Measurements from ENCODE around the gene TMEM95. TPM values are rescaled to one million over a fixed set of nuclear protein-coding genes. Genes with fewer than 3 reads are reported as not detected.

Gene TMEM95
- total and polyA plus RNA-seq, 2 donors from 2014 or later: not detected

GRCh38 chr17:7314719-7315569 lies 40.0 kb upstream of the TMEM95 start, which contains the start of gene GPS2:
Gene GPS2, minus strand, starts transcription at chr17:7315360. Its CDS starts 308 bp downstream, at chr17:7315052.
- peak within 1 kb of the TSS; percentile 39 to 95 (median 85) for H3K9ac ChIP-seq (ENCODE audit: low read length in 3 of 3)
- intact Hi-C loops (cut with DNase I): no loop called here
- peaks cover 0 to 34% (median 15%) of the 10 kb centered on the region in 3 donors for H3K4me1 ChIP-seq (ENCODE audit: control insufficient read depth in 2 of 3, insufficient read depth in 2 of 3, low read depth in 1 of 3, low read length in 3 of 3)
- H3K27me3 ChIP-seq (ENCODE audit: control insufficient read depth, insufficient read depth, low read length): no peaks in the 10 kb centered on the region
- no peaks in the 10 kb centered on the region for H3K9me3 ChIP-seq (ENCODE audit: control insufficient read depth in 2 of 3, insufficient read depth in 1 of 3, low read length in 3 of 3)
- DNase-seq (peak; percentile 92 to 98 (median 94)), FAIRE-seq (no peak)
- peaks cover 14 to 52% (median 44%) of the 10 kb centered on the region in 3 donors for H3K36me3 ChIP-seq (ENCODE audit: control insufficient read depth in 2 of 3, insufficient read depth in 3 of 3, low read length in 3 of 3)
- no peak for TF ChIP-seq CTCF (IDR thresholded peaks at IDR 0.05; ENCODE audit: borderline replicate concordance, extremely low read depth, insufficient read depth)
- H3K4me3 ChIP-seq (ENCODE audit: low read length in 3 of 3): peak within 1 kb of the TSS; percentile 59 to 93 (median 79)
- peak within 1 kb of the TSS; percentile 90 to 92 for H3K27ac ChIP-seq (ENCODE audit: low read depth in 2 of 2, low read length in 2 of 2)

- FAIRE-seq (no peak), DNase-seq (peak in 1 of 5 donors; percentile 65)
- no peaks in the 10 kb centered on the region for H3K9me3 ChIP-seq (ENCODE audit: control insufficient read depth in 2 of 3, insufficient read depth in 1 of 3, low read length in 3 of 3)
- H3K36me3 ChIP-seq (ENCODE audit: control insufficient read depth in 2 of 3, insufficient read depth in 3 of 3, low read length in 3 of 3): peaks cover 14 to 47% (median 41%) of the 10 kb centered on the region in 3 donors
- peak overlapping the region; percentile 90 to 92 for H3K27ac ChIP-seq (ENCODE audit: low read depth in 2 of 2, low read length in 2 of 2)
- no peak for TF ChIP-seq CTCF (IDR thresholded peaks at IDR 0.05; ENCODE audit: borderline replicate concordance, extremely low read depth, insufficient read depth)
- peak overlapping the region; percentile 39 to 95 (median 55) for H3K9ac ChIP-seq (ENCODE audit: low read length in 3 of 3)
- H3K27me3 ChIP-seq (ENCODE audit: control insufficient read depth, insufficient read depth, low read length): no peaks in the 10 kb centered on the region
- peak overlapping the region; percentile 50 to 93 (median 61) for H3K4me3 ChIP-seq (ENCODE audit: low read length in 3 of 3)
- intact Hi-C loops (cut with DNase I): no loop called here
- peaks cover 0 to 34% (median 15%) of the 10 kb centered on the region in 3 donors for H3K4me1 ChIP-seq (ENCODE audit: control insufficient read depth in 2 of 3, insufficient read depth in 2 of 3, low read depth in 1 of 3, low read length in 3 of 3)
These were observed 39.3 kb upstream of the TMEM95 start for GRCh38 chr17:7315570-7316235.

- Histone ChIP-seq H3K9ac (ENCODE audit: low read length in 3 of 3) (no peak overlapping the region), H3K9me3 (ENCODE audit: control insufficient read depth in 2 of 3, insufficient read depth in 1 of 3, low read length in 3 of 3) (no peaks in the 10 kb centered on the region), H3K4me1 (ENCODE audit: control insufficient read depth in 2 of 3, insufficient read depth in 2 of 3, low read depth in 1 of 3, low read length in 3 of 3) (peaks cover 0 to 43% (median 15%) of the 10 kb centered on the region in 3 donors), H3K27me3 (ENCODE audit: control insufficient read depth, insufficient read depth, low read length) (no peaks in the 10 kb centered on the region), H3K36me3 (ENCODE audit: control insufficient read depth in 2 of 3, insufficient read depth in 3 of 3, low read length in 3 of 3) (peaks cover 7 to 49% (median 35%) of the 10 kb centered on the region in 3 donors), H3K27ac (ENCODE audit: low read depth in 2 of 2, low read length in 2 of 2) (peak overlapping the region; percentile 14 to 32), H3K4me3 (ENCODE audit: low read length in 3 of 3) (no peak overlapping the region)
- no peak for TF ChIP-seq CTCF (IDR thresholded peaks at IDR 0.05; ENCODE audit: borderline replicate concordance, extremely low read depth, insufficient read depth)
- no peak for DNase-seq
- intact Hi-C loops (cut with DNase I): no loop called here
- no peak for FAIRE-seq
These were observed 37.7 kb upstream of the TMEM95 start for GRCh38 chr17:7317161-7317803.

Data from kidney (tissue), 14 donors.